Activated CD4-positive, alpha-beta memory T cell treated with anti-CD3 and anti-CD28 coated beads for 36 hours (primary cell): ENCODE results near the gene KMT5B. TPM values are rescaled to one million over a fixed set of nuclear protein-coding genes. Genes with fewer than 3 reads are reported as not detected.

Experiments
- CTCF ChIA-PET: fragments of 350-600 bp; sonication (Branson Sonifier 250); formaldehyde crosslinking; loops from one replicate; lab custom pipeline; 2021; ENCODE audit warnings: antibody characterized with exemption, inconsistent platforms; lab: Charles Lee
- POLR2A ChIA-PET: fragments of 350-600 bp; sonication (Branson Sonifier 250); formaldehyde crosslinking; loops from one replicate; lab custom pipeline; 2021; ENCODE audit warnings: antibody characterized with exemption; lab: Charles Lee
- DNase-seq: peaks from one replicate; pipeline ENCODE4 v3.0.0-alpha.2; 2020
- H3K27ac Mint-ChIP-seq: one replicate; pipeline ENCODE4 v1.8.0; 2021; ENCODE audit warnings: mixed read lengths
- H3K27me3 Mint-ChIP-seq: one replicate; pipeline ENCODE4 v1.8.0; 2021; ENCODE audit warnings: mixed read lengths
- H3K36me3 Mint-ChIP-seq: one replicate; pipeline ENCODE4 v1.8.0; 2021; ENCODE audit warnings: mixed read lengths
- H3K4me1 Mint-ChIP-seq: one replicate; pipeline ENCODE4 v1.8.0; 2021; ENCODE audit warnings: low read depth, mixed read lengths
- H3K4me3 Mint-ChIP-seq: one replicate; pipeline ENCODE4 v1.8.0; 2021; ENCODE audit warnings: mild to moderate bottlenecking, mixed read lengths
- H3K9me3 Mint-ChIP-seq: one replicate; pipeline ENCODE4 v1.8.0; 2021; ENCODE audit warnings: mixed read lengths
- intact Hi-C: fragments of 100-400 bp; cut with micrococcal nuclease; formaldehyde crosslinking; loops from one replicate; pipeline ENCODE4 v1.15.1; 2023
- total RNA-seq, 2 experiments: library from RNA; stranded (reverse); gene quantifications; one replicate each; pipeline ENCODE4 v1.2.3, GENCODE V29; 2021

Gene KMT5B
- total RNA-seq, 2 experiments from 2014 or later, result 18.5 to 21.2 TPM

- no peak for DNase-seq
- intact Hi-C loops, result no loop called here
- H3K27ac Mint-ChIP-seq, result no peak overlapping the region
- H3K36me3 Mint-ChIP-seq, result no peaks in the 10 kb centered on the region
- POLR2A ChIA-PET, result no interaction called here
- H3K9me3 Mint-ChIP-seq, result no peaks in the 10 kb centered on the region
- H3K4me3 Mint-ChIP-seq, result no peak overlapping the region
- H3K27me3 Mint-ChIP-seq, result no peaks in the 10 kb centered on the region
- CTCF ChIA-PET, result no interaction called here
- H3K4me1 Mint-ChIP-seq, result peaks cover 12% of the 10 kb centered on the region
Measured at GRCh38 chr11:68140496-68141245, 72.4 kb downstream of the KMT5B start.

- Mint-ChIP-seq H3K27me3 (no peaks in the 10 kb centered on the region), H3K36me3 (no peaks in the 10 kb centered on the region), H3K4me1 (peaks cover 12% of the 10 kb centered on the region), H3K27ac (no peak overlapping the region), H3K4me3 (no peak overlapping the region), H3K9me3 (peaks cover 8% of the 10 kb centered on the region)
- no peak for DNase-seq
- intact Hi-C loops, result no loop called here
- ChIA-PET POLR2A (no interaction called here), CTCF (no interaction called here)
Measured at GRCh38 chr11:68138237-68138636, 74.9 kb downstream of the KMT5B start.

- Mint-ChIP-seq H3K9me3 (peaks cover 9% of the 10 kb centered on the region), H3K4me3 (no peak overlapping the region), H3K4me1 (peaks cover 12% of the 10 kb centered on the region), H3K36me3 (no peaks in the 10 kb centered on the region), H3K27me3 (no peaks in the 10 kb centered on the region), H3K27ac (no peak overlapping the region)
- DNase-seq, result no peak
- POLR2A ChIA-PET, result no interaction called here
- CTCF ChIA-PET, result no interaction called here
- intact Hi-C loops, result no loop called here
Measured at GRCh38 chr11:68137833-68138232, 75.3 kb downstream of the KMT5B start.

GRCh38 chr11:68136866-68137265 is 76.2 kb downstream of the KMT5B start:
- intact Hi-C loops, result no loop called here
- Mint-ChIP-seq H3K36me3 (peaks cover 2% of the 10 kb centered on the region), H3K9me3 (peaks cover 18% of the 10 kb centered on the region), H3K4me3 (no peak overlapping the region), H3K4me1 (peaks cover 4% of the 10 kb centered on the region), H3K27me3 (no peaks in the 10 kb centered on the region), H3K27ac (no peak overlapping the region)
- POLR2A ChIA-PET, result no interaction called here
- CTCF ChIA-PET, result no interaction called here
- no peak for DNase-seq

DNA sequence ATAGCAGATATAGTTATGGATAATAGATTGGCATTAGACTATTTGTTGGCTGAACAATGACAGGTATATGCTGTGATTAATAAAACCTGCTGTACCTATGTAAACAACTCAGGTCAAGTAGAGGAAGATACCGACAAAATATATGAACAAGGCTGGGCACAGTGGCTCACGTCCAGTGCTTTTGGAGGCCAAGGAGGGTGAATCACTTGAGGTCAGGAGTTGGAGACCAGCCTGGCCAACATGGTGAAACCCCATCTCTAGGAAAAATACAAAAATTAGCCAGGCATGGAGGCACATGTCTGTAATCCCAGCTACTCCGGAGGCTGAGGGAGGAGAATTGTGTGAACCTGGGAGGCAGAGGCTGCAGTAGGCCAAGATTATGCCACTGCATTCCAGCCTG is 77.9 kb downstream of the KMT5B start:
- no peaks in the 10 kb centered on the region for H3K4me1 Mint-ChIP-seq
- no peak for DNase-seq
- CTCF ChIA-PET, result no interaction called here
- H3K27ac Mint-ChIP-seq, result no peak overlapping the region
- peaks cover 2% of the 10 kb centered on the region for H3K36me3 Mint-ChIP-seq
- H3K27me3 Mint-ChIP-seq, result no peaks in the 10 kb centered on the region
- POLR2A ChIA-PET, result no interaction called here
- no peak overlapping the region for H3K4me3 Mint-ChIP-seq
- H3K9me3 Mint-ChIP-seq, result peaks cover 19% of the 10 kb centered on the region
- intact Hi-C loops, result no loop called here

DNA sequence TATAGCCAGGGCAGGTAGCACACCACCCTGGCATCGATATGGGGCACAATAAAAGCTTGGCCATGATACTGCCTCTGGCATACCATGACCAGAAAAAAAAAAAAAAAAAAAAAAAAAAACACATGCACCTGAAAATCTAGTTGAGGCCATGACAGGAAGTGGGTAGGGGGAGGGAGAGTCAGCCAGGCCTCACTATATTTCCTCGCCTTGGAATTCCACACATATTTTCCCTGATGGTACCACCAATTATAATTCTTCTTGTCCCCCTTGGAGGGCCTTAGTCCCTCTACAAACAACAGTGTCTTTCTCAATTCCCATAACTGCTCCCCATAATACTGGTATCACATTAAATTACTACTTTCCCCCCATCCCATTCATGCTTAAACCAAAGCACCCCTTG is 79.3 kb downstream of the KMT5B start:
- no peak overlapping the region for H3K4me3 Mint-ChIP-seq

DNA sequence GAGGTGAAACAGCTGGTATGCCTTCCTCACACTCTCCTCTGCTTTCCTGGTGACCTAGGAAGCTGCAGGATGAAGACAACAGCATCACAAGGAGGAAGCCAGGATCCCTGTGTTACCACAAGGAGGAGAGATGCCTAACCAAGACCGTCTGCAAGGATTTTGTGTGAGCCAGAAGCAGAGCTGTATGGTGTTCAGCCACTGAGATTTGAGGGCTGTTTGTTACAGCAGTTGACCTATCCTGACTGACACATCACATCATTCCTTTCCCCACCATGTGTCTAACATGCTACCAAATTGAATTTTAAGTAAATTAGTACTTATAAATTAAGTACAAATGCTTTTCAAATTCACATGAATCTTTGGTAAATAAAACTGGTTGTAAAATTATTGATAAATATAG is 83.0 kb downstream of the KMT5B start:
- CTCF ChIA-PET, result no interaction called here

More for the DNA sequence above, 79.3 kb downstream of the KMT5B start:
- ChIA-PET POLR2A (interaction anchor here (0.6 kb wide), 1 partner anchor 11 kb away, joined by 3 read pairs; no protein-coding TSS in a partner anchor), CTCF (no interaction called here)
- H3K36me3 Mint-ChIP-seq, result peaks cover 2% of the 10 kb centered on the region
- H3K4me1 Mint-ChIP-seq, result no peaks in the 10 kb centered on the region
- H3K27ac Mint-ChIP-seq, result no peak overlapping the region
- peaks cover 11% of the 10 kb centered on the region for H3K27me3 Mint-ChIP-seq
- peaks cover 19% of the 10 kb centered on the region for H3K9me3 Mint-ChIP-seq
- intact Hi-C loops, result no loop called here
- no peak for DNase-seq

GRCh38 chr11:68128682-68129327 is 84.3 kb downstream of the KMT5B start:
- Mint-ChIP-seq H3K36me3 (peaks cover 2% of the 10 kb centered on the region), H3K9me3 (peaks cover 15% of the 10 kb centered on the region), H3K27me3 (peaks cover 15% of the 10 kb centered on the region), H3K27ac (no peak overlapping the region), H3K4me3 (no peak overlapping the region), H3K4me1 (no peaks in the 10 kb centered on the region)
- intact Hi-C loops, result no loop called here
- CTCF ChIA-PET, result no interaction called here
- DNase-seq, result no peak
- POLR2A ChIA-PET, result no interaction called here

More for the DNA sequence above, 83.0 kb downstream of the KMT5B start:
- peaks cover 19% of the 10 kb centered on the region for H3K9me3 Mint-ChIP-seq
- no peak overlapping the region for H3K27ac Mint-ChIP-seq
- POLR2A ChIA-PET, result no interaction called here
- no peaks in the 10 kb centered on the region for H3K4me1 Mint-ChIP-seq
- intact Hi-C loops, result no loop called here
- H3K4me3 Mint-ChIP-seq, result no peak overlapping the region
- H3K36me3 Mint-ChIP-seq, result peaks cover 2% of the 10 kb centered on the region
- peaks cover 15% of the 10 kb centered on the region for H3K27me3 Mint-ChIP-seq
- DNase-seq, result no peak

- intact Hi-C loops, result no loop called here
- peaks cover 11% of the 10 kb centered on the region for H3K9me3 Mint-ChIP-seq
- H3K4me3 Mint-ChIP-seq, result no peak overlapping the region
- no peaks in the 10 kb centered on the region for H3K4me1 Mint-ChIP-seq
- no peak overlapping the region for H3K27ac Mint-ChIP-seq
- POLR2A ChIA-PET, result no interaction called here
- CTCF ChIA-PET, result no interaction called here
- DNase-seq, result no peak
- H3K36me3 Mint-ChIP-seq, result peaks cover 2% of the 10 kb centered on the region
- H3K27me3 Mint-ChIP-seq, result peaks cover 15% of the 10 kb centered on the region
Measured at GRCh38 chr11:68127714-68128681, 85.1 kb downstream of the KMT5B start.

DNA sequence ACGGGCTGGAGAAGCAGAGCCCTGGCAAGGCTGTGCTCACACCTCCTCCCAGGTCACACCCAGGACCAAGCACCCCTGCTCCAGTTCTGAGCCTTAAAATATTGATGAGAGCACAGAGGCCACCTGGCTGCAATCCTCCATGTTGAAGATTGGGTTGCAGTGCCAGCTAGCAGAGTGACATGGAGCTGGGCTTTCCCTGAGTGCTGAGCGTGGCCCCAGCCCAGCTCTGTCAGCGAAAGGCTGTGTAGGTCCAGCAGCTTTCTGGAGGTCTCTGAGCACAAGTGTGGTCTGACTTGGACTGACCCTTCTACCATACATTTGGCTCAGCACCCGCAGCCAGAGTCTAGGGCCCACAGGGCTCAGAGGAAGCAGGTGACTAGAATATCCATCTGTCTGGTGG is 87.9 kb downstream of the KMT5B start:
- H3K27me3 Mint-ChIP-seq, result peaks cover 15% of the 10 kb centered on the region
- peaks cover 1% of the 10 kb centered on the region for H3K36me3 Mint-ChIP-seq
- ChIA-PET CTCF (no interaction called here), POLR2A (no interaction called here)
- no peak overlapping the region for H3K27ac Mint-ChIP-seq
- peaks cover 5% of the 10 kb centered on the region for H3K4me1 Mint-ChIP-seq
- no peak for DNase-seq
- no peak overlapping the region for H3K4me3 Mint-ChIP-seq
- intact Hi-C loops, result no loop called here
- no peaks in the 10 kb centered on the region for H3K9me3 Mint-ChIP-seq

DNA sequence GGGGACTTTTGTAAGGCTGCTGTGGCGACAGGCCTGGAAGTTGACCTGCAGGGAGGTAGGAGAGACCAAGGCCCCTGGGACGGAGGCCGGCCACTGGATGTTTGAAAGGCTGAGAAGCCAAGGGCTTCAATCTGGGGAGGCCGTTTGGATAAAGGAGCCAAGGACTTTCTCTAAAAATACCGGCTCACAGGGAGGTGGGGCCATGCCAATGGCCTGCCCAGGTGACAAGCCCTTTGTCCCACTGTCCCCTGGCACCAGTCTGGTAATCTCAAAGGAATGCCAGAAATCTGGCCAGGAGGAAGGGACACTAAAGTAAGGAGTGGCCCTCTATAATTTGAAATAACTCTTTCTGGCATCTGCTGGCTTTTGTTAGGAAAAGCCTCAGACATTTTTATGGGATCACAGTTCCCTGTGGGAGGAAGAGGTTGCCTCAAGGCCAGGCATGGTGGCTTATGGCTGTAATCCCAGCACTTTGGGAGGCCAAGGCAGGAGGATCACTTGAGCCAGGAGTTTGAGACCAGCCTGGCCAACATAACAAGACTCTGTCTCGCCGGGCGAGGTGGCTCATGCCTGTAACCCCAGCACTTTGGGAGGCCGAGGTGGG is 90.1 kb downstream of the KMT5B start:
- Mint-ChIP-seq H3K27me3 (peaks cover 2% of the 10 kb centered on the region), H3K9me3 (no peaks in the 10 kb centered on the region), H3K27ac (no peak overlapping the region), H3K4me1 (peaks cover 6% of the 10 kb centered on the region), H3K36me3 (peaks cover 2% of the 10 kb centered on the region), H3K4me3 (no peak overlapping the region)
- POLR2A ChIA-PET, result no interaction called here
- no peak for DNase-seq
- intact Hi-C loops, result loop anchor here (5.0 kb wide), 1 partner anchor 84 kb away; no protein-coding TSS in a partner anchor
- CTCF ChIA-PET, result no interaction called here
